Ascending aorta (tissue), 2 donors: Measurements from ENCODE around the gene UNC119. TPM values are rescaled to one million over a fixed set of nuclear protein-coding genes. Genes with fewer than 3 reads are reported as not detected.

Experiments used
- DNase-seq, 2 donors: peaks; one replicate each; pipeline ENCODE4 v3.0.0-alpha.2; 2019; ENCODE audit warnings: low spot score in 2 of 2
- H3K27ac ChIP-seq, 2 donors: fragments of 200-600 bp; sonication (generic); one replicate each; pipeline ENCODE4 v1.5.1; 2016 to 2017; ENCODE audit warnings: mild to moderate bottlenecking in 1 of 2
- H3K27me3 ChIP-seq: fragments of 200-600 bp; sonication (generic); one replicate; pipeline ENCODE4 v1.5.1; 2017
- H3K36me3 ChIP-seq, 2 donors: fragments of 200-600 bp; sonication (generic); one replicate each; pipeline ENCODE4 v1.5.1; 2016
- H3K4me1 ChIP-seq, 2 donors: fragments of 200-600 bp; sonication (generic); one replicate each; pipeline ENCODE4 v1.5.1; 2016 to 2017; ENCODE audit warnings: mild to moderate bottlenecking in 1 of 2
- H3K4me3 ChIP-seq, 2 donors: fragments of 200-600 bp; sonication (generic); one replicate each; pipeline ENCODE4 v1.5.1; 2016 to 2017; ENCODE audit warnings: mild to moderate bottlenecking in 1 of 2
- H3K9me3 ChIP-seq, 2 donors: fragments of 200-600 bp; sonication (generic); one replicate each; pipeline ENCODE4 v1.5.1; 2016
- CTCF ChIP-seq, 3 experiments: fragments of 200-600 bp in 2 of 3; fragments of 450-650 bp in 1 of 3; sonication (generic) in 2 of 3; IDR thresholded peaks; one replicate each; pipeline ENCODE4 v1.5.1; 2016 to 2019; ENCODE audit warnings: antibody characterized with exemption in 3 of 3, mild to moderate bottlenecking in 1 of 3, moderate library complexity in 1 of 3
- intact Hi-C: fragments of 100-400 bp; cut with DNase I; formaldehyde crosslinking; loops from one replicate; pipeline ENCODE4 v1.15.1; 2023
- total RNA-seq: library from RNA; depleted of rRNA; stranded (reverse); fragments of >200 nt; gene quantifications from one replicate; pipeline ENCODE4 v1.1.0, GENCODE V29; 2016

The UNC119 gene
- total RNA-seq, 1 donor from 2014 or later: 33.8 TPM

GRCh38 chr17:28563475-28563874 lies 11.1 kb upstream of the UNC119 start:
- no peak for TF ChIP-seq CTCF (IDR thresholded peaks at IDR 0.05)
- H3K27me3 ChIP-seq: no peaks in the 10 kb centered on the region
- H3K4me3 ChIP-seq: no peak overlapping the region
- H3K27ac ChIP-seq: no peak overlapping the region
- intact Hi-C loops: no loop called here
- peaks cover 42 to 48% of the 10 kb centered on the region in 2 donors for H3K36me3 ChIP-seq
- no peaks in the 10 kb centered on the region for H3K4me1 ChIP-seq
- DNase-seq: no peak
- H3K9me3 ChIP-seq: no peaks in the 10 kb centered on the region

GRCh38 chr17:28555022-28555421 lies 2.6 kb upstream of the UNC119 start:
- intact Hi-C loops: no loop called here
- Histone ChIP-seq H3K36me3 (peaks cover 61% of the 10 kb centered on the region in 2 donors), H3K27ac (no peak overlapping the region), H3K27me3 (no peaks in the 10 kb centered on the region), H3K9me3 (no peaks in the 10 kb centered on the region), H3K4me3 (no peak overlapping the region), H3K4me1 (peaks cover 3 to 11% of the 10 kb centered on the region in 2 donors)
- TF ChIP-seq CTCF (IDR thresholded peaks at IDR 0.05): no peak
- no peak for DNase-seq

DNA sequence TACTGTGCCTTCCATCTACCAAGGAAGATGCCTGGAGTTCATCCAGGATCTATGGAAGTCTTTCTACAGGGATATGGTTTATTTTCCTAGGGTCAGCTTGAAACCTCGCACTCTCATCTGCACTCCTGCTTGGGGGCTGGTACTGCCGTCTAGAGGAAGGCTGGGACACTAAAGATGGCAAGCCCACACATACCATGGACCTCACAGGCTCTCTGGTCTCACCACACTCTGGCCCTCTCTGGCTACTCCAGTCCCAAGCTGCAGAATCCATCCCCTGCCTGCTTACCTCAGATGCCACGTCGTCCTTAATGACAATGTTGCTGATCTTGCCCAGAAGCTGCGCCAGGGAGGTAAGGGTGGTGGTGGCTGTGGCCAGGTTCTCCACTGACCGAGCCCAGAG lies 2.1 kb upstream of the UNC119 start:
- DNase-seq: no peak
- H3K27ac ChIP-seq: no peak overlapping the region
- H3K27me3 ChIP-seq: no peaks in the 10 kb centered on the region
- peaks cover 3 to 11% of the 10 kb centered on the region in 2 donors for H3K4me1 ChIP-seq
- no peak overlapping the region for H3K4me3 ChIP-seq
- peaks cover 56 to 57% of the 10 kb centered on the region in 2 donors for H3K36me3 ChIP-seq
- intact Hi-C loops: no loop called here
- H3K9me3 ChIP-seq: no peaks in the 10 kb centered on the region
- TF ChIP-seq CTCF (IDR thresholded peaks at IDR 0.05): no peak

- intact Hi-C loops: loop anchor here (1.0 kb wide), 1 partner anchor 18 kb away; the partner anchor contains the start of gene PIGS
Measured at GRCh38 chr17:28553000-28553505, 629 bp upstream of the UNC119 start.

DNA sequence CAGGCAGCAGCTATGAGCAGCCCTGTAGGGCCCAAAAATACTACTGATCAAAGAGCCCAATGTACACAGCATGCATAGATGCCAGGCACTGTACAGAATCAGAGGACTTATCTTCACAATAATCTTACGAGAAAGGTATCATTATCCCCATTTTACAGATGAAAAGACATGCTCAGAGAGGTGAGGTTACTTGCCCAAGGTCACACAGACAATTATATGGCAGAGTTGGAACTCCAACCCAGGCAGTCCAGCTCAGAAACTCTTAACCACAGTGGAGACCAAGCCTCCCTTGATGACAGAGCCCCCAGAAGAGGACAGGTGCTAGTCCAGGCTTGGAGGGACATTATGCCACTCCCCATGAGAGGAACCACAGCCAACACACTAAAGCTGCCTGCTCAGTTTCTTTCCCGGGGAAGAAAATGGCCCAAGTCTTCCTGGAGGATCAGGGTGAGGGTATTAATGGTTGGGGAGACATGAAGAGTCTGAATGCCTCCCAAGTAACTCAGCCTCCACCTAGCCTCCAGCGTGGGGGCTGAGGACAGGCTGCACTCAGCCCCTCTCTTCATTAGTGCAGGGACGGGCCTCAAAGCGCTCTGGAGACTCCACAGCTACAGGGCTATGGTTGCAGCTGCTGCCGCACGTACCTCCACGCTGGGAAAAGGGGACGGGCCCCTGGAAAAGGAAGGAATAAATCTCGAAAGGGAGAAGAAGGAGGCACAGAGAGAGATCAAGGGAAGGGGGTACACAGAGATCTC lies 826 bp downstream of the UNC119 start:
- no peak for TF ChIP-seq CTCF (IDR thresholded peaks at IDR 0.05)
- peak overlapping the region; percentile 59 to 73 for H3K27ac ChIP-seq
- intact Hi-C loops: loop anchor here (1.0 kb wide), 1 partner anchor 20 kb away; the partner anchor contains the start of gene PIGS
- H3K9me3 ChIP-seq: no peaks in the 10 kb centered on the region
- peaks cover 30 to 36% of the 10 kb centered on the region in 2 donors for H3K36me3 ChIP-seq
- H3K4me1 ChIP-seq: peaks cover 3 to 11% of the 10 kb centered on the region in 2 donors
- DNase-seq: no peak
- H3K27me3 ChIP-seq: no peaks in the 10 kb centered on the region
- peak overlapping the region; percentile 88 to 90 for H3K4me3 ChIP-seq

More at GRCh38 chr17:28553000-28553505, 629 bp upstream of the UNC119 start:
- peaks cover 43 to 44% of the 10 kb centered on the region in 2 donors for H3K36me3 ChIP-seq
- no peaks in the 10 kb centered on the region for H3K27me3 ChIP-seq
- no peak for TF ChIP-seq CTCF (IDR thresholded peaks at IDR 0.05)
- H3K4me1 ChIP-seq: peaks cover 3 to 11% of the 10 kb centered on the region in 2 donors
- peak overlapping the region; percentile 21 to 59 for H3K27ac ChIP-seq
- no peaks in the 10 kb centered on the region for H3K9me3 ChIP-seq
- no peak for DNase-seq
- peak overlapping the region in 1 of 2 donors; percentile 88 for H3K4me3 ChIP-seq
